Muscle of leg (tissue), 16 donors: Measurements from ENCODE around the gene CPEB1. TPM values are rescaled to one million over a fixed set of nuclear protein-coding genes. Genes with fewer than 3 reads are reported as not detected.

Experiments
- DNase-seq: peaks from one replicate; pipeline ENCODE4 v3.0.0; 2013
- H3K27ac ChIP-seq: one replicate; pipeline ENCODE4 v1.5.1; 2013; ENCODE audit warnings: mild to moderate bottlenecking, low read length, control low read depth
- H3K27me3 ChIP-seq: one replicate; pipeline ENCODE4 v1.6.1; 2013; ENCODE audit warnings: low read length; ENCODE audit not compliant: control insufficient read depth, insufficient read depth
- H3K36me3 ChIP-seq: one replicate; pipeline ENCODE4 v1.6.1; 2013; ENCODE audit warnings: low read length; ENCODE audit not compliant: control insufficient read depth, insufficient read depth
- H3K4me1 ChIP-seq: one replicate; pipeline ENCODE4 v1.6.1; 2013; ENCODE audit warnings: low read length; ENCODE audit not compliant: control insufficient read depth, insufficient read depth
- H3K4me3 ChIP-seq: one replicate; pipeline ENCODE4 v1.5.1; 2013; ENCODE audit warnings: low read length, control low read depth
- H3K9me3 ChIP-seq: replicated peaks from 2 replicates; pipeline ENCODE4 v1.6.1; 2013; ENCODE audit warnings: low read depth, low read length; ENCODE audit not compliant: control insufficient read depth
- WGBS: methylation state at CpG from one replicate; pipeline ENCODE4 v1.1.5; 2013; ENCODE audit warnings: missing lambda C conversion rate; ENCODE audit not compliant: insufficient coverage; 5-methylcytosine and 5-hydroxymethylcytosine counted together
- long read RNA-seq, 11 donors: transcript quantifications; one replicate each; lab custom pipeline, GENCODE V29; 2026
- polyA plus RNA-seq, 8 donors: library from polyadenylated mRNA; unstranded; fragments of 120-200 nt; gene quantifications; one replicate each; pipeline versions ENCODE4 v1.2.1 to v1.2.3, GENCODE V29; 2013; ENCODE audit warnings: inconsistent platforms in 1 of 8, low replicate concordance in 1 of 8; ENCODE audit not compliant: insufficient read length in 8 of 8, insufficient read depth in 1 of 8
- total RNA-seq: library from RNA; stranded (reverse); fragments of 120-200 nt; gene quantifications from one replicate; pipeline ENCODE4 v1.2.4, GENCODE V29; 2013

Gene CPEB1
- total RNA-seq (1.3 TPM), polyA plus RNA-seq (1 to 10 TPM in 1 of 8 donors, under 1 TPM in 7; 0.08 to 1.1 (median 0.50) TPM)
- long read RNA-seq, donor 1 = 0 reads
- long read RNA-seq, donor 2 = 0 reads
- long read RNA-seq, donor 3 = 0 reads
- long read RNA-seq, donor 4 = 0 reads
- long read RNA-seq, donor 5 = 0 reads
- long read RNA-seq, donor 6 = 0 reads
- long read RNA-seq, donor 7 = 0 reads
- long read RNA-seq, donor 8 = 0 reads
- long read RNA-seq, donor 9 = 0 reads
- long read RNA-seq, donor 10 = 0 reads
- long read RNA-seq, donor 11 = 0 reads

DNA sequence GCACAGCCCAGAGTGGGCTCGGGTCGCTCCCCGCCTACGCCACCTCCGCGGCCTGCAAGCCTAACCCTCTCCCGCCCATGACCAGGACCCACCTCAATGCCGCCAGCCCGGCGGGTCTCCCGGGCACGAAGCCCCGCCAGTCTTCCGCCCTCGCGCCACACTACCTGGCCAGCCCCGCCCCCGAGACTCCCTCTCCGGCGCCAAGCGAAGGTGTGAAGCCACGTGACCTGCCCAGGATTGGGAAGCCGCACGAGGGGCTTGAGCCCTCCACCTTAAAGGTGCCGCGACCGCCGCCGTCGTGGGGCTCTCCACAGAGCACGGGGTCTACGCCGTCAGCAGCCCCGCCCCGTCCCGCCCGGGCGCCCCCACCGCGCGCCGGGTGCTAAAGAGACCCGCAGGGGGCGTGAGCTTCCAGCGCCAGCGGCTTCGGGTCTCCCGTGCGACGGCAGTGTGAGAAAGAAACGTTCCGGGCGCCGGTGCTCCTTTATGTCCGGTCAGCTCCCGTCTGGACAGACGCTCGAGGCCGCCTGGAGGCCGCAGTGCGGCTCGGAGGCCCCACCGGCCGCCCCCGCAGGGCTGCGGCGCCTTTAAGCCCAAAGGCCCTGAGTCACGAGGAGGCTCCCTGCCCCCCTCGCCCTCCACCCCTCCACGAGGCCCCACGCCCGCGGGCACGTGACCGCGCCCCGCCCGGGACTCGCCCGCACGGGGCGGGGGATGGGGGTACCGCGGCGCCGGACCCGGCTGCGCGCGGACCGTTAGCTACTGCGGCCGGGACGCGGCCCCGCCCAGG, at the start of gene CPEB1:
CPEB1 (minus strand) TSS at position 319 of the 790 bp plus-strand sequence. CDS start 18,904 bp downstream, outside the sequence.
- peak; percentile 24 for DNase-seq
- WGBS = 7% methylated on average over 94 of the region's 96 CpGs
- Histone ChIP-seq H3K4me1 (peaks cover 18% of the 10 kb centered on the region), H3K36me3 (no peaks in the 10 kb centered on the region), H3K27me3 (peaks cover 76% of the 10 kb centered on the region), H3K4me3 (peak within 1 kb of the TSS; percentile 8), H3K9me3 (peaks cover 2% of the 10 kb centered on the region), H3K27ac (no peak within 1 kb of the TSS)

DNA sequence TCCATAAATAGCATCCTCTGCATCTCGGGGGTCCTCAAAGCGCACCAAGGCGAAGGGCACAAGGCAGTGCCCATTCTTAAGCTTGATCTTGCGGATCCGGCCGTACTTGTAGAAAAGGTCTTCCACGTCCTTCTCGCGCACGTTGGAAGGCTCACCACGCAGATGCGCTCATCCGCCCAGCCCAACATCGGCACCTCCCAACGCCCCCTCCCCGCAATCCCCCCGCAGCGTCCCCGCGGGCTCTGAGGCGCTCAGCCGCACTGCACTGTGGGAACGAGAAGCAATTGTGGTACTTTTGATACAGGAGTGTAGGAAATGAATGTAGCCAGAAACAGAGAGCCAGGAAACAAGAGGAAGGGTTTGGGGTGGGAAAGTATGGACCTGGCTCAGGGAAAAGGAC, 45.0 kb upstream of the CPEB1 start:
- no peak for DNase-seq
- 89% methylated on average over 23 of the region's 23 CpGs for WGBS
- H3K4me3 ChIP-seq = no peak overlapping the region
- no peaks in the 10 kb centered on the region for H3K9me3 ChIP-seq
- H3K27me3 ChIP-seq = no peaks in the 10 kb centered on the region
- H3K4me1 ChIP-seq = no peaks in the 10 kb centered on the region
- no peak overlapping the region for H3K27ac ChIP-seq
- no peaks in the 10 kb centered on the region for H3K36me3 ChIP-seq

- Histone ChIP-seq H3K9me3 (no peaks in the 10 kb centered on the region), H3K27ac (no peak overlapping the region), H3K36me3 (no peaks in the 10 kb centered on the region), H3K4me1 (no peaks in the 10 kb centered on the region), H3K4me3 (no peak overlapping the region), H3K27me3 (no peaks in the 10 kb centered on the region)
- WGBS = no CpG with 5 or more reads among the region's 8 CpGs
- DNase-seq = no peak
Observed at GRCh38 chr15:82689147-82689546, 42.0 kb upstream of the CPEB1 start.

DNA sequence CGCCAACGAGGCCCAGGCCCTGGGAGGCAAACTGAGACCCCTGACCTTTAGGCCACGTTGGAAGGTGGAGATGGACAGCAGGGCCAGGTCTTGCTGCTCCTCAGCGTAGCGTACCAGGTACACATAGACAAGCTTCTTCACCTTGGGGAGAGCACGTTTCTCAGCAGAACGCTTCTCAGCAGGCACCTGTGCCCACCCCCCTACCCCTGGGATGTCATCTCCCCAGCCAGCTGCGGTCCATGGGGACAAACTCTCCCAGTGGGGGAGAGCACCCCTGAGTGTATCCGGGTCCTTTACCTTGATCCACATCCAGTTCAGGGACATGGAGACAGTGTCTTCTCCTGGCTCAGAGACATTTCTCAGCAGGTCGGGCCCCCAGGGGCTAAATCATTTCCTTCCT, 41.5 kb upstream of the CPEB1 start:
- Histone ChIP-seq H3K36me3 (no peaks in the 10 kb centered on the region), H3K4me3 (no peak overlapping the region), H3K27me3 (no peaks in the 10 kb centered on the region), H3K27ac (no peak overlapping the region), H3K9me3 (no peaks in the 10 kb centered on the region), H3K4me1 (no peaks in the 10 kb centered on the region)
- DNase-seq = no peak
- WGBS = 96% methylated on average over 5 of the region's 10 CpGs

DNA sequence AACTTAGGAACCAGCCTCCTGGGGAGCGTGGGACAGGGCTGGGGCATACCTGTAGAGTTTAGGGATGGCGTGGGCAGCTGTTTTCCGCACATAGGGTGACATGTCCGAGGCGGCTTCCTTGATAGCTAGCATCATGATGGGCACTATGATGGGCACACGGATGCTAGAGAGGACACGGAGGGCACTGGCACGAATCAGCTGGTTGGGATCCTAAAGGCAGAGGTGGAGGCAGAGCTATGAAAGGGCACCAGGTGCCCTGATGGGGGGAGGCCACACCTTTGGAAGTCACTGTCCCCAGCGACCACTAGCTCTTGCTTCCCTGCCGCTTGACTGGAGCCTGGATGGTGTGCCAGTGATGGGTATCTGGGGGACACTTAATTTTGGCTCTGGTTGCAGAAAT, 34.2 kb upstream of the CPEB1 start:
- Histone ChIP-seq H3K4me3 (no peak overlapping the region), H3K36me3 (no peaks in the 10 kb centered on the region), H3K27ac (no peak overlapping the region), H3K27me3 (peaks cover 37% of the 10 kb centered on the region), H3K4me1 (peaks cover 5% of the 10 kb centered on the region), H3K9me3 (no peaks in the 10 kb centered on the region)
- 84% methylated on average over 10 of the region's 10 CpGs for WGBS
- no peak for DNase-seq

GRCh38 chr15:82680200-82681102, 33.3 kb upstream of the CPEB1 start:
- no peaks in the 10 kb centered on the region for H3K36me3 ChIP-seq
- 2% methylated on average over 56 of the region's 76 CpGs for WGBS
- no peak overlapping the region for H3K4me3 ChIP-seq
- no peaks in the 10 kb centered on the region for H3K9me3 ChIP-seq
- H3K27ac ChIP-seq = no peak overlapping the region
- H3K4me1 ChIP-seq = peaks cover 5% of the 10 kb centered on the region
- no peak for DNase-seq
- peaks cover 37% of the 10 kb centered on the region for H3K27me3 ChIP-seq

GRCh38 chr15:82679626-82680199, 32.5 kb upstream of the CPEB1 start:
- no peaks in the 10 kb centered on the region for H3K36me3 ChIP-seq
- peaks cover 5% of the 10 kb centered on the region for H3K4me1 ChIP-seq
- H3K9me3 ChIP-seq = no peaks in the 10 kb centered on the region
- WGBS = 18% methylated on average over 18 of the region's 19 CpGs
- no peak for DNase-seq
- H3K27me3 ChIP-seq = peaks cover 37% of the 10 kb centered on the region
- no peak overlapping the region for H3K4me3 ChIP-seq
- no peak overlapping the region for H3K27ac ChIP-seq

DNA sequence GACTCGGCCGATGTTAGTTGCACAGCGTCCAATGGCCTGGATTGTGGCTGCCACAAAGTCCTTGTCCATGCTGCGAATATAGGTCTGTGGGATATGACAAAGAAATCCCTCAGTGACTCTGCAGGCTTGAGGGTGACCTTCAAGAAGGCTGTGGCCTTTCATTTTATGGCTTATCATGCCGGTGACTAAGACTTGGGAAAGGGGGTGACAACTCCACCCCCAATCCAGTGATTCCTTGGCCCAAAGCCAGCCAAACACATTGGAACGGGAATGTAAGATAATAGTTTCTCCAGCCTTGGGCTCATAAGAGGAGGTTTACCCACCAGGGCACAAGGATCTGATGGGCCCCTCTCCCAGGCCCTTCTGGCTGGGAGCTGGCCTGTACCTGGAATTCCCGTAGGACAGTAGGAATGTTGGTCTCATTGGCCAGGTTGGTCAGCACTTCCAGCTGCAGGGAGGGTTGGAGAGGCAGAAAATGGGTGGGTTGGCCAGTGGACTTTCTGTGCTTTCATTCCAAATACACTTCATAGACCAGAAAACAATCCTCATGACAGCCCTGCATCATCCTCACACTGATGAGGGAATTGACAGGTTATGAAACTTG, 30.7 kb upstream of the CPEB1 start:
- Histone ChIP-seq H3K4me3 (no peak overlapping the region), H3K36me3 (no peaks in the 10 kb centered on the region), H3K27ac (no peak overlapping the region), H3K9me3 (no peaks in the 10 kb centered on the region), H3K27me3 (peaks cover 37% of the 10 kb centered on the region), H3K4me1 (peaks cover 5% of the 10 kb centered on the region)
- WGBS = 90% methylated on average over 5 of the region's 7 CpGs
- no peak for DNase-seq

DNA sequence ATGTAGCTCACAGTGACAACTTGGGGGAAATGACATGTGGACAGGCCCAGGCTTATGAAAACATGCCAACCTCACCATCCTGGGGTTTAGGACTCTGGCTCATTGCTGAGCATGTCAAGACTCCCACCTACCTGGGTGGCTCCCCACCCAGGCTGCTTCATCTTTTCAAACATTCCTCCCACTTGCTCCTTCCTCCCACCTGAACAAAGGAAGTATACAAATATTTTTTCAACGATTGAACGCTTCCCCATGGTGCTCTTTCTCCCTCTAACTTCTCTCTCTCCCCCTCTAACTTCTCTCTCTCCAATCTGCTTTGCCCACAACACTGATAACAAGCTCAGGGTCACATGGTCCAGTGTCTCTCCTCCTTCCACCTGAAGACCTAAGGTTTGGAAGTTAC, 27.7 kb upstream of the CPEB1 start:
- H3K27me3 ChIP-seq = peaks cover 15% of the 10 kb centered on the region
- no peak overlapping the region for H3K27ac ChIP-seq
- no peak for DNase-seq

More for the DNA sequence above, 27.7 kb upstream of the CPEB1 start:
- Histone ChIP-seq H3K36me3 (no peaks in the 10 kb centered on the region), H3K4me1 (no peaks in the 10 kb centered on the region), H3K4me3 (no peak overlapping the region), H3K9me3 (no peaks in the 10 kb centered on the region)
- WGBS = 81% methylated on average over 2 of the region's 2 CpGs
